Pancreas (tissue), 10 donors: ENCODE measurements around the gene ZCCHC14. TPM values are rescaled to one million over a fixed set of nuclear protein-coding genes. Genes with fewer than 3 reads are reported as not detected.
A peak's percentile ranks its signal among the peaks of the same experiment; 100 is the strongest.
"Not testable (repeated sequence)": the region's sequence is repeated elsewhere in the genome, so short reads cannot be mapped to it uniquely, and the experiment has no call there.

Source experiments
- ATAC-seq, 4 donors: fragments of 200-7000 bp; cut with Tn5 transposase; one replicate each; pipeline versions ENCODE4 v1.8.0 to v1.9.1; 2020; ENCODE audit warnings: mild to moderate bottlenecking in 4 of 4, moderate library complexity in 4 of 4
- DNase-seq, 6 donors: peaks; one replicate each; pipeline ENCODE4 v3.0.0-alpha.2; 2020
- FAIRE-seq: peaks from 2 replicates; lab custom pipeline; 2012; peaks lifted over from hg19 to GRCh38; lab: Jason Lieb, UNC
- H3K27ac ChIP-seq, 4 donors: fragments of 200-600 bp; sonication (generic); 1 replicate in 3 of 4; 2 replicates in 1 of 4; pipeline versions ENCODE4 v1.5.0 to v1.8.0; 2020
- H3K27me3 ChIP-seq, 4 donors: fragments of 200-600 bp; one replicate each; pipeline ENCODE4 v1.8.0; 2021
- H3K36me3 ChIP-seq, 3 donors: fragments of 200-600 bp; sonication (generic) in 1 of 3; one replicate each; pipeline versions ENCODE4 v1.5.0 to v1.8.0; 2020 to 2021
- H3K4me1 ChIP-seq, 3 donors: fragments of 200-600 bp; one replicate each; pipeline ENCODE4 v1.8.0; 2021
- H3K4me3 ChIP-seq, 4 donors: fragments of 200-600 bp; sonication (generic) in 2 of 4; one replicate each; pipeline versions ENCODE4 v1.5.0 to v1.8.0; 2020 to 2021
- H3K9me3 ChIP-seq, 4 donors: fragments of 200-600 bp; one replicate each; pipeline ENCODE4 v1.8.0; 2021
- CTCF ChIP-seq, 4 donors: fragments of 200-600 bp; sonication (generic) in 3 of 4; IDR thresholded peaks; one replicate each; pipeline versions ENCODE4 v1.5.0 to v1.8.0; 2021; ENCODE audit warnings: antibody characterized with exemption in 4 of 4
- WGBS, 2 donors: extraction: QIAGEN DNeasy Blood & Tissue Kit; methylation state at CpG; one replicate each; pipeline ENCODE4 v1.1.7; 2013; 5-methylcytosine and 5-hydroxymethylcytosine counted together
- intact Hi-C, 3 donors: fragments of 100-400 bp; cut with DNase I; formaldehyde crosslinking; loops; one replicate each; pipeline versions ENCODE4 v1.11.1 to v1.14.2; 2022
- polyA plus RNA-seq, 2 donors: library from polyadenylated mRNA; stranded (reverse); fragments of 200-250 nt; gene quantifications; one replicate each; pipeline ENCODE4 v1.2.3, GENCODE V29; 2013
- total RNA-seq, 6 donors: library from RNA; stranded (reverse); fragmentation: NEBNext Ultra II Directional in 4 of 6; extraction: Animal tissue kit (Norgen Biotek cat#: 25700) in 4 of 6; gene quantifications; one replicate each; pipeline versions ENCODE4 v1.2.1 to v1.2.4, GENCODE V29; 2021 to 2023
- donor health status: healthy with polysubstance abuse.
- donor health status: DM: no; HTN: no; CAD: no; lungs with moderate emphysema.
- donor health status: DM: no; HTN: no; CAD: no.
- donor health status: control.
- donor health status: control.
- donor health status: Bipolar disorder and iron deficiency.
- donor health status: DM: yes; HTN: yes; CAD: no.
- donor health status: DM: no; HTN: no; CAD: no.
- donor health status: DM: no; HTN: no; CAD: no.
- donor health status: DM: yes; HTN: yes; CAD: no.

The ZCCHC14 gene
- total and polyA plus RNA-seq, 8 donors = 10.7 to 20.0 (median 12.8) TPM

- TF ChIP-seq CTCF (IDR thresholded peaks at IDR 0.05) = no peak
- intact Hi-C loops = no loop called here
- Histone ChIP-seq H3K27ac (peak overlapping the region in 2 of 4 donors; percentile 46 to 47), H3K27me3 (no peaks in the 10 kb centered on the region), H3K4me1 (peaks cover 9 to 14% (median 12%) of the 10 kb centered on the region in 3 donors), H3K4me3 (peak overlapping the region in 3 of 4 donors; percentile 21 to 55 (median 53)), H3K9me3 (no peaks in the 10 kb centered on the region), H3K36me3 (no peaks in the 10 kb centered on the region)
- FAIRE-seq (no peak), ATAC-seq (peak in 3 of 4 donors; percentile 30 to 35 (median 34)), DNase-seq (peak in 5 of 6 donors; percentile 43 to 71 (median 52))
- WGBS, 2 donors = 16 to 19% methylated on average over 22 to 23 of the region's 23 CpGs
Observed at GRCh38 chr16:87493608-87494280, 920 bp upstream of the ZCCHC14 start.

- Histone ChIP-seq H3K36me3 (no peaks in the 10 kb centered on the region), H3K4me1 (peaks cover 12 to 26% (median 21%) of the 10 kb centered on the region in 3 donors), H3K9me3 (no peaks in the 10 kb centered on the region), H3K27ac (no peak overlapping the region), H3K4me3 (peak overlapping the region in 3 of 4 donors; percentile 23 to 59 (median 53)), H3K27me3 (no peaks in the 10 kb centered on the region)
- intact Hi-C loops = no loop called here
- DNase-seq = no peak
- no peak for FAIRE-seq
- no peak for ATAC-seq
- TF ChIP-seq CTCF (IDR thresholded peaks at IDR 0.05) = no peak
- 1% methylated on average over 74 of the region's 74 CpGs; no CpG with 5 or more reads in 1 of the 2 donors for WGBS, 2 donors
Observed at GRCh38 chr16:87492291-87492630, 563 bp downstream of the ZCCHC14 start.

- FAIRE-seq (no peak), ATAC-seq (peak in 1 of 4 donors; percentile 4), DNase-seq (peak in 5 of 6 donors; percentile 41 to 87 (median 61))
- Histone ChIP-seq H3K4me3 (peak overlapping the region; percentile 23 to 59 (median 42)), H3K4me1 (peaks cover 12 to 31% (median 25%) of the 10 kb centered on the region in 3 donors), H3K27me3 (no peaks in the 10 kb centered on the region), H3K36me3 (no peaks in the 10 kb centered on the region), H3K27ac (peak overlapping the region in 3 of 4 donors; percentile 17 to 47 (median 39)), H3K9me3 (no peaks in the 10 kb centered on the region)
- no peak for TF ChIP-seq CTCF (IDR thresholded peaks at IDR 0.05)
- whole genome bisulfite sequencing, 2 donors = 6 to 7% methylated on average over 58 to 80 of the region's 80 CpGs
- intact Hi-C loops = no loop called here
Observed at GRCh38 chr16:87491522-87492290, 1.1 kb downstream of the ZCCHC14 start.

- peak; percentile 10 to 34 (median 20) for ATAC-seq
- Histone ChIP-seq H3K4me3 (peak overlapping the region; percentile 23 to 59 (median 42)), H3K27ac (peak overlapping the region in 3 of 4 donors; percentile 16 to 37 (median 19)), H3K4me1 (peaks cover 12 to 39% (median 29%) of the 10 kb centered on the region in 3 donors)
- intact Hi-C loops, FAIRE-seq, H3K9me3 ChIP-seq, H3K36me3 ChIP-seq, H3K27me3 ChIP-seq: not testable (repeated sequence)
- 21 to 23% methylated on average over 42 to 45 of the region's 45 CpGs for WGBS, 2 donors
- DNase-seq = peak; percentile 41 to 85 (median 62)
Observed at GRCh38 chr16:87490799-87491521, 1.9 kb downstream of the ZCCHC14 start.
